PC-3 (cell line): ENCODE measurements around the gene CTNNAL1. TPM values are rescaled to one million over a fixed set of nuclear protein-coding genes. Genes with fewer than 3 reads are reported as not detected.

Source experiments
- ATAC-seq: fragments of 200-7000 bp; cut with Tn5 transposase; 2 replicates; pipeline ENCODE4 v1.9.1; 2020; ENCODE audit warnings: mild to moderate bottlenecking, moderate library complexity
- BruUV-seq: library from RNA; stranded (reverse); fragments of 400-500 nt; replicated peaks from 2 replicates; lab custom pipeline; 2021; lab: Mats Ljungman, UMichigan
- CTCF ChIA-PET: fragments of 300-600 bp; sonication (Branson Sonifier 250); formaldehyde crosslinking; loops from one replicate; lab custom pipeline; 2022; ENCODE audit warnings: antibody characterized with exemption; lab: Charles Lee
- POLR2A ChIA-PET: fragments of 300-600 bp; sonication (Branson Sonifier 250); formaldehyde crosslinking; loops from one replicate; lab custom pipeline; 2022; ENCODE audit warnings: antibody characterized with exemption; ENCODE audit not compliant: unreplicated experiment; lab: Charles Lee
- DNase-seq: peaks from one replicate; pipeline ENCODE4 v3.0.0-alpha.2; 2015
- H2AFZ ChIP-seq: fragments of 300-600 bp; sonication (generic); 2 replicates; pipeline ENCODE4 v1.6.0; 2016; ENCODE audit warnings: antibody characterized with exemption, low read length
- H3F3A ChIP-seq: fragments of 300-600 bp; sonication (generic); one replicate; pipeline ENCODE4 v1.6.0; 2017; ENCODE audit warnings: antibody characterized with exemption, low read length, control low read depth, mild to moderate bottlenecking; ENCODE audit not compliant: unreplicated experiment
- H3K27ac ChIP-seq: fragments of 300-600 bp; sonication (generic); 2 replicates; pipeline ENCODE4 v1.5.1; 2016; ENCODE audit warnings: mild to moderate bottlenecking, low read length
- H3K27me3 ChIP-seq: fragments of 300-600 bp; sonication (generic); 2 replicates; pipeline ENCODE4 v1.6.1; 2016; ENCODE audit warnings: low read length, mixed read lengths
- H3K36me3 ChIP-seq: fragments of 300-600 bp; sonication (generic); 2 replicates; pipeline ENCODE4 v1.6.1; 2016; ENCODE audit warnings: low read depth, mixed run types, low read length, mixed read lengths
- H3K4me1 ChIP-seq: fragments of 300-600 bp; sonication (generic); 2 replicates; pipeline ENCODE4 v1.5.1; 2016; ENCODE audit warnings: low read length; ENCODE audit not compliant: insufficient read depth
- H3K4me2 ChIP-seq: fragments of 300-600 bp; sonication (generic); 2 replicates; pipeline ENCODE4 v1.6.0; 2016; ENCODE audit warnings: low read length
- H3K4me3 ChIP-seq: fragments of 300-600 bp; sonication (generic); 2 replicates; pipeline ENCODE4 v1.5.1; 2016; ENCODE audit warnings: mild to moderate bottlenecking, low read length, mixed read lengths
- H3K79me2 ChIP-seq: fragments of 300-600 bp; sonication (generic); 2 replicates; pipeline ENCODE4 v1.6.1; 2017; ENCODE audit warnings: low read length, mixed read lengths
- H3K9ac ChIP-seq: fragments of 300-600 bp; sonication (generic); 2 replicates; pipeline ENCODE4 v1.6.0; 2016; ENCODE audit warnings: mild to moderate bottlenecking, low read length
- H3K9me2 ChIP-seq: fragments of 300-600 bp; sonication (generic); replicated peaks from 2 replicates; pipeline ENCODE4 v1.6.1; 2016; ENCODE audit warnings: mixed run types, low read length, mixed read lengths
- H3K9me3 ChIP-seq: fragments of 300-600 bp; sonication (generic); 2 replicates; pipeline ENCODE4 v1.6.1; 2016; ENCODE audit warnings: low read length, mixed read lengths
- H4K20me1 ChIP-seq: fragments of 300-600 bp; sonication (generic); 2 replicates; pipeline ENCODE4 v1.6.1; 2016; ENCODE audit warnings: low read length, mixed read lengths
- CTCF ChIP-seq: fragments of 300-600 bp; sonication (generic); conservative IDR thresholded peaks from 2 replicates; pipeline ENCODE4 v1.5.1; 2017; ENCODE audit warnings: antibody characterized with exemption, low read depth, mild to moderate bottlenecking, low read length
- EZH2 ChIP-seq: fragments of 300-600 bp; sonication (generic); IDR thresholded peaks from one replicate; pipeline ENCODE4 v1.6.1; 2017; ENCODE audit warnings: antibody characterized with exemption, mild to moderate bottlenecking, low read length; ENCODE audit not compliant: unreplicated experiment
- EZH2phosphoT487 ChIP-seq: fragments of 300-600 bp; sonication (generic); IDR thresholded peaks from 2 replicates; pipeline ENCODE4 v1.6.1; 2018; ENCODE audit warnings: mild to moderate bottlenecking, antibody characterized with exemption, low read length, borderline replicate concordance
- intact Hi-C: fragments of 100-400 bp; cut with micrococcal nuclease; formaldehyde crosslinking; loops from 2 replicates; pipeline ENCODE4 v1.9.0; 2023
- total RNA-seq: library from RNA; depleted of rRNA; stranded (reverse); fragments of >200 nt; gene quantifications from 2 replicates; pipeline ENCODE4 v1.2.3, GENCODE V29; 2014

The CTNNAL1 gene
- total RNA-seq, 1 experiment from 2014 or later: 97.7 TPM

GRCh38 chr9:109016132-109016531, 2.8 kb upstream of the CTNNAL1 start:
- no peak overlapping the region for H3K9ac ChIP-seq
- peaks cover 11% of the 10 kb centered on the region; the same call in 1 of the 2 replicates for H3K36me3 ChIP-seq
- H3K4me1 ChIP-seq: peaks cover 16% of the 10 kb centered on the region
- ChIA-PET CTCF (no interaction called here), POLR2A (no interaction called here)
- no peak overlapping the region for H3K27ac ChIP-seq
- peaks cover 19% of the 10 kb centered on the region for H3K79me2 ChIP-seq
- no peaks in the 10 kb centered on the region for H3K27me3 ChIP-seq
- intact Hi-C loops: no loop called here
- DNase-seq (no peak), ATAC-seq (no peak)
- no TSS peak for BruUV-seq
- no peak overlapping the region for H3K4me3 ChIP-seq
- H3K4me2 ChIP-seq: no peak overlapping the region
- no peaks in the 10 kb centered on the region for H3K9me2 ChIP-seq
- H3K9me3 ChIP-seq: no peaks in the 10 kb centered on the region
- no peak overlapping the region for H2AFZ ChIP-seq
- no peak for TF ChIP-seq CTCF
- TF ChIP-seq EZH2: no peak
- no peak for TF ChIP-seq EZH2phosphoT487
- peaks cover 8% of the 10 kb centered on the region; the same call in 1 of the 2 replicates for H4K20me1 ChIP-seq
- no peaks in the 10 kb centered on the region for H3F3A ChIP-seq

- POLR2A ChIA-PET: no interaction called here
- ATAC-seq: no peak
- intact Hi-C loops: loop anchor here (5.0 kb wide), 1 partner anchor 103 kb away; the partner anchor contains the start of gene TMEM245
- BruUV-seq: no TSS peak
- Histone ChIP-seq H3K9ac (no peak overlapping the region), H2AFZ (no peak overlapping the region), H4K20me1 (peaks cover 16% of the 10 kb centered on the region), H3K9me2 (no peaks in the 10 kb centered on the region), H3K4me2 (no peak overlapping the region), H3K9me3 (no peaks in the 10 kb centered on the region), H3K27me3 (no peaks in the 10 kb centered on the region), H3K4me1 (peaks cover 28% of the 10 kb centered on the region), H3F3A (no peaks in the 10 kb centered on the region), H3K27ac (no peak overlapping the region), H3K4me3 (no peak overlapping the region), H3K36me3 (peaks cover 11% of the 10 kb centered on the region; the same call in 1 of the 2 replicates), H3K79me2 (peaks cover 33% of the 10 kb centered on the region)
- DNase-seq: no peak
- CTCF ChIA-PET: no interaction called here
- TF ChIP-seq CTCF: no peak
- no peak for TF ChIP-seq EZH2
- TF ChIP-seq EZH2phosphoT487: no peak
Observed at GRCh38 chr9:109014608-109015280, 1.4 kb upstream of the CTNNAL1 start.
